ENCODE results near the gene PLCXD3.
A peak's percentile ranks its signal among the peaks of the same experiment; 100 is the strongest.
"Not testable (repeated sequence)": the region's sequence is repeated elsewhere in the genome, so short reads cannot be mapped to it uniquely, and the experiment has no call there.

The PLCXD3 gene

DNA sequence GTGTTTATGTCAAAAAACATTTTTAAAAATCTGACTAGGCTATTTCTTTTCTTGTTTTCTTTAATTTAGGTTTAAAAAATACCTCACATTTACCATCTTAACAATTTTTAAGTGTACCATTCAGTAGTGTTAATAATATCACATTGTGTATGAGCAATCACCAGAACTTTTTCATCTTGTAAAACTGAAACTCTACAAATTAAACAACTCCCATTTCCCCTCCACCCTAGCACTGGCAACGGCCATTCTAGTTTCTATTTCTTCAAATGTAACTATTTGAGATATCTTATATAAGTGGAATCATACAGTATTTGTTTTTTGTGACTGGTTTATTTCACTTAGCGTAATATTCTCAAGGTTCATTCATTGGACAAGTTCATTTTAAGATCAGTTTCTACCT lies 27.7 kb downstream of the PLCXD3 start:
- DNase-seq: no peak

DNA sequence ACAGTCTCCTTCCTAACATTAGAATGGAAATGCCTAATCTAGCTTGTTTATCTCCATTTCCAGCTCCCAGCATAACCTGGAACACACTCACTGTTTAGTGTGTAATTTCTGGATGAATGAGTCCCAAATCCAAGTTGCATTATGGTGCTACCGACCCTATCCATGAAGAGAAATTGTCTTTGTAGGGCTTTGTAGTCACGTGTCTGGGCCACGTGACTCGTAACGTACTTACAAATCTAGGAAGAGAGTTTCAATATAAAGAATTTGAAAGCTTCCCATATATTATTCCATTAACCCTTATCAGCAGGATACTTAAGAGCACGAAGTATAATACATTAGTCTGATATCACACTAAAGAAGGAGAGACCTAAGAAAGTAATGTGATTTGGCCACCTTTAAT lies 28.2 kb downstream of the PLCXD3 start:
- DNase-seq: no peak

GRCh38 chr5:41471571-41472208 lies 38.7 kb downstream of the PLCXD3 start:
- DNase-seq: not testable (repeated sequence)

- DNase-seq: no peak
Observed at GRCh38 chr5:41465493-41466171, 44.8 kb downstream of the PLCXD3 start.

DNA sequence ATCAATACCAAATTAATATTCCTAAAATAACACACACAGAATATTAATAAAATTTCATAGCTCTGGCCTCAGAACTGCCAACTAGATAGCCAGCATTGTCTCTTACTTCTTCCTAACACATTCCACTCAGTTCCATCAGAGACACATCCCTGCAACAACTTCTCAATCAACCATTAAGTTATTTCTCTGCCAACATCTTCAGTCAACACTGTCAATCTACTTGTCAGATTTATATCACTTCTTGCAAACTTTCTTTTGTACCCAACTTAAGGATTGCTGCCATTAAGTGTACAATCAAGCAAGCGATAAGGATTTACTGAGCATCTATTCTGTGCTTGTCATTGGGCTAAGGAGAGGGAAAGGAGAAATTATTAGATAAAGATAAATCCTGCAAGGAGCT lies 50.8 kb downstream of the PLCXD3 start:
- DNase-seq: no peak

GRCh38 chr5:41457094-41457493 lies 53.3 kb downstream of the PLCXD3 start:
- no peak for DNase-seq

DNA sequence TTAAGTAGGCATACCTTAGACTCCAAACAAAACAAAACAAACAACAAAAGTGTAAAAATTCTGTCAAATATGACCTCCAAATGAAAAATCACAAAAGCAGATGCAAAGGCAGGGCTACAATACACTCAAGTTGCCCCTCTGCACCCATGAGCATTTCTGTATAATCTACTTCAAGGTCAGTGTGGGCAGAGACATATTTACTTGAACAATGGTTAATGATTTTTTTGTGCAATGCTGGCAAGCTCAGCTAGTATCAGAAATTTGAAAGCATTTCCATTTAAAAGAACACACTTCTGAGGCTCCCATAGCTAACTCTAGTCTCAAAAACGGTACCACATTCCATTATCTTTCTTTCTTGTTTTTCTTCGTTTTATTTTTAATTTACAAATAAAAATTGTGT lies 57.9 kb downstream of the PLCXD3 start:
- no peak for DNase-seq

GRCh38 chr5:41447650-41448510 lies 62.5 kb downstream of the PLCXD3 start:
- DNase-seq: no peak

- no peak for DNase-seq
Observed at GRCh38 chr5:41445937-41446563, 64.4 kb downstream of the PLCXD3 start.

DNA sequence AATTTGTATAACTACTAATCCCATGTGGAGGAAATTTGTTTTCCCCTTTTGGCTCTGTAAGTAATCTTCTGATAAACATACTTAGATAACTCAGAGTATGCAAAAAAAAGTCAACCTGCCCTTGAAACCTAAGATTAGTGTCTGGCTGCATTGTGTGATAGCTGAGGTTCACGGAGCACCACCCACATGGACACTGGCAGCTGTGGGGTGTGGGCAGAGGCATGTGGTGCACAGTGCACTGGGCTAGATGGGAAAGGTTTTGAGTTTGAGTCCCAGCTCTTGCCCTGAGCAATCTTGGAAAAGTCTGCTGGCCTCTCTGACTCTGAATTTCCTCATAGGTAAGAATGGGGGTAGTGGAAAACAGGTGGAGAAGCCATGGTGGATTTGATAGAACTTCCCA lies 75.1 kb downstream of the PLCXD3 start:
- no peak for DNase-seq

DNA sequence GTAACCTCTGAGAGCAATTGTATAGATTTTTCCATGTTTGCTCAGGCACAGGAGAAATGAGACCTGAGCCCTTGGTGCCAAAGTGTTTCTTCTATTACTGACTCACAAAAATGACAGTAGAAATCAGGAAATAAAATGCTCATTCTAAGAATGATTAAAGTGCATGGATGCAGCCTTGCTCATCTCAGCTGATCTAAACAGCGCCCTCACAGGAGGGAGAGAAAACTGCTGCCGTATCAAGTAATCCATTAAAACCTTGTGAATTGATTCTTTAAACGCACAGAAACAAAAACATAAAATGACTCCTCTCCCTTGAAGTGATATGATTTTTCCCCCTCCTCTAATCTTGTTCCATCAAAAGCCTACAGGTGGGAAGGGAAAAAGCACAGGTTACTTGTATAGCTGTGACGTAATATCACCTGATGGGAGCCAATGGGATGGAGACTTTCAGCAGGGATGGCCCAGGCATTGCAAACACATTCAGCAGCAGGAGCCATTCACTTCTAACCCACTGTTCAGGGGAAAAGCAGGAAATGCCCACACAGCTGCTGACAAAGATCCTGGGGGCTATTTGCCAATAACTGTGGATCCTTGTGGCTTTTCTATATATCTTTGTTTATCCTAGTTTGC lies 76.7 kb downstream of the PLCXD3 start:
- DNase-seq: peak; percentile 14

DNA sequence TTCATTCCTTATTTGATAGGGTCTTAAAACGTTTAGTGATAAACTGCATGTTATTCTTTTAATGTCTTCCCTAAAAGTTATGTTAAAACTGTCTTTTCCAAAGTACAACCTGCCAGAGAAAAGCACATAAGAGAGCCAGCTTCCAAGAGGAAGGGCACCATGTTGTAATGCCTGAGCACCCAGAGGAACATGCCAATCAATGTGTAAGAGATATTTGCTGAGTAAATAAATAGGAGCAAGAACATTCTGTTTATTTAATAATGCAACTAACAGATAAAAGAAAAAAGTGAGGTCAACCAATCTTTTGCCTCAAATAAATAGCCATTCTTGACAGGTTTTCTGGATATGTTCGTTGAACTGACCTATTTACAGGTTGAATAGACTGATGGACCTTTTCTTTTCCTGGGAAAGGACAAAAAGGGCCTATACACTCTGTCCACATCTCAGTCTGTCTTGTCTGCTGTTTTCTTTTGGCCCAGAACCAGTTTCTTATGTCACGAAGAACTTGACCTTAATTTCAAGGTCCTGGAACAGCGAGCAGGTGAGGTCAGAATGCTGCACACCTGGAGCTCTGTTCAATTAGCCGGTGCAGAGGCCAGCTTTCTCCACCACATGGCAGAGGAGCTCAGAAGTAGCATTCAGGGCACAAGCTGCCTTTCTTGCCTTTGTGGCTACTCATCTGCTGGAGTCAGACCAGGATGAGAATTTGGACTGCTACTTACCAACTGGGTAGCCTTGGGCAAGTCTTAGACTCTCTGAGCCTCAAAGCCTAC lies 77.7 kb downstream of the PLCXD3 start:
- no peak for DNase-seq

DNA sequence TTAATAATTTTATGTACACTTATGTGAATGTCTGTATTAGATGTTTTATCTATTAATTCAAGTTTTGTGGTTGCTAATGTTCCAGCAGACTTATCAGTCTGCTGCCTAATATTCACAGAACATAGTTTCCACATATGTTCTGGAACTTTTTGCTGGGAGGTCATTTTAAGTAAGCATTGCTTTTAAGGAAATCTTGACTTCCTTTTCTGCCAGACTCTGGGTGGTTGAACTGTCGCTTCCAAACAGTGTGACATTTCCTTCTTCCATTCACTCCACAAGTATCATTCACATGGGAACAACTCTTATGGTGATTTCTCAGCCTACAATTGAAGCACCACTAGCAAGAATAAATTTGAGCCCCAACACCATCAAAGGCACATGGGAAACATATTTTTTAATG lies 82.9 kb downstream of the PLCXD3 start:
- DNase-seq: no peak

- no peak for DNase-seq
Observed at GRCh38 chr5:41425736-41426135, 84.7 kb downstream of the PLCXD3 start.

DNA sequence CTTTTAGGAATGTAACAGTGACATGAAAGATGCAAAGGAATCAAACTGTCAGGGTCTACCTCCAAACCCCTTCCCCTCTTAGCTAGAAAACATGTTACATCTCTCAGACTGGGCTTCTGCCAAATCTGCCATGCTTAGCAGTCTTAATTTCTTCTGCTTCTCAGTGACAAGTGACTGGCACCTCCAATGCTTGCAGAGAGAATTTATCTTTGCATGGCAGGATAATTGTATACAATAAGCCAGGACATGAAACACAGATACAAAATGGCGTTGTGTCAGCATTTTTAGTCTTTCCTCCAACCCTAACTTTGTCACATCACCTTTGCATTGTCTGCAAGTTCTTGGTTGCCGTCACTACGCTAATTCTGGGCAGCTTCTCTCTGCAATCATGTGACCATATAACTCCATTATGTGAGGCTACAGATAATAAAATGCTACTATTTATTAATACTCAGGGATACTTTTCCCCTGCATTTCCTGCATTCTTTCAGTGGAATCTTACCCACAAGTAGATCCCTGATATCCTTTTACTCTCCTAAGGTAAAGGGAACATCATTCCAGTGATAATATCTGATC lies 89.8 kb downstream of the PLCXD3 start:
- no peak for DNase-seq

DNA sequence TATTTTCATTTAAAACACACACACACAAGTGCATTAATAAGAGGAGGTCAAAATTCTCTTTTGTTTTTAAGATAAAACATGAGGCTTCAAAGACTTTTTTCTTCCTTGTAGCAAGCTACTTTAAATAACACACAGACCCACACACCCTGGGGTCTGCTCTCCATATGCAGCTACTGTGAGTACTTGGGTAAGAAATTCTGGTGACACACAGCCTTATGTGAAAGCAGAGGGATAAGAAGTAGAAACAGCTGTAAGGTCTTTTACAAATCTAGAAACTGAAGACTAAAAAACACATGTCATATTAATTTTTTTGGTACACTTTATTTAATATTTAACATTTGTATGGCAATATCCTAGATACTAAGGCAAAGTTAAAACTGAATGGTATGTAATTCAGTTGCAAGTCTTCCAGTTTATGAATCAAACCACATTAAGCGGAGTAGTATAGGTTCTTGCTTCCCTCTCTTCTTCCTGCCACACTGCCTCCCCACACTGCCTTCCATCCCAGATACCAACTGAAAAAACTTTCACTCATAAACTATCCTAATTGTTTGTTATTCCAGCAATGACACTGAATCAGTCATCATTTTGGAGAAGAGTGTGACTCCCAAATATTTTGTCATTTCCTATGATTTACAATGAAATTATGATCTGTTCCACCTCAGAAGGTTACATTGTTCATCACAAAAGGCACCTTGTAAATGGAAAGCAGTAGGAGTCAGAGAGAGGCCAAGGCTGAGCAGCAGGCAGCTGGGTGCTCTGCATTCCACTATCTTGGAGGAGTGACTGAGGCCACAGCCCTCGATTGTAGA lies 92.0 kb downstream of the PLCXD3 start:
- DNase-seq: no peak

DNA sequence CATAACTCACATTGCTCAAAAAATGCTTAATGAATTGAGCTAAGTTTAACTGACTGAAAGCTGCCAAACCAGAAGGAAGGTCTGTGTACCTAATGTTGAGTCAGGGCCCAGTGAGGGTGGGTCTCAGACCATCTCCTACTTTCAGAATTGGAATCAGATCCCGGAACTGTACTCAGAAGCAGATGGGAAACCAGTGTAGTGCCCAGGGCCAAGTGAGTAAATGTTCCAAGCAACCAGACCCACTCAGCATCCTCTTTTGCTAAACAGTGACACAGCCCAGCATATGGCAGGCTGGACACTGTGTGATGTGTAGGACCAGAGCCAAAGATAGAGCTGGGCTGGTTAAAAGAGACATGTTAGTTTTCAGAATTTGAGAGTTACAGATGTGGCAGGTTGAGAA lies 94.1 kb downstream of the PLCXD3 start:
- no peak for DNase-seq

DNA sequence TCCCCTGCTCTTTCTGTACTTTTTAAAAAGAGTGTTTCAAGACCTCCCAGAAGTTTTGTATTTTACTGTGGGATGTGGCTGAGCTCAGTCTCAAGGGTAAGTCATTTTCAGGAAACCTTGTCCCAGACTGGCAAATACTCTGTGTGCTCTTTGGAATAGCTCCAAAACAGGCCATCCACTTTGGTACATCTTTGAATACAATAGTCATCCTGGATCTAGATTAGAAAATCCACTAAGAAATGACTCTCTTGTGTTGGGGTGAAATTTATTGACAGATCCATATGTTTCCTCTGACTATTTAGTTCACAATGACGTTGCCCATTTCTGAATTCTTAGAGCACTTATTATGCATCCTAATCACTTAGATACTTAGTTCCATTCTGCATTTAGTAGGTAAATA lies 95.2 kb downstream of the PLCXD3 start:
- DNase-seq: no peak

DNA sequence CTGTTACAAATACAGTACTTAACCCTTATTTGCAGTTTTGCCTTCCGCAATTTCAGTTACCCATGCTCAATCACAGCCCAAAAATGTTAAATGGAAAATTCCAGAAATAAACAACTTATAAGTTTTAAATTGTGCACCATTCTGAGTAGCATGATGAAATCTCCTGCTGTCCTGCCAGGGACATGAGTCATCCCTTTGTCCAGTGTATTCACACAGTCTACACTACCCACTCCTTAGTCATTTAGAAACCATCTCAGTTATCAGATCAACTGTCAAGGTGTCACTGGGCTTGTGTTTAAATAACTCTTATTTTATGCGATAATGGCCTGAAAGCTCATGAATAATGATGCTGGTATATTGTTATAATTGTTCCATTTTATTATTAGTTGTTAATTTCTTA lies 95.8 kb downstream of the PLCXD3 start:
- DNase-seq: peak; percentile 76

GRCh38 chr5:41413074-41413473 lies 97.3 kb downstream of the PLCXD3 start:
- DNase-seq: no peak

DNA sequence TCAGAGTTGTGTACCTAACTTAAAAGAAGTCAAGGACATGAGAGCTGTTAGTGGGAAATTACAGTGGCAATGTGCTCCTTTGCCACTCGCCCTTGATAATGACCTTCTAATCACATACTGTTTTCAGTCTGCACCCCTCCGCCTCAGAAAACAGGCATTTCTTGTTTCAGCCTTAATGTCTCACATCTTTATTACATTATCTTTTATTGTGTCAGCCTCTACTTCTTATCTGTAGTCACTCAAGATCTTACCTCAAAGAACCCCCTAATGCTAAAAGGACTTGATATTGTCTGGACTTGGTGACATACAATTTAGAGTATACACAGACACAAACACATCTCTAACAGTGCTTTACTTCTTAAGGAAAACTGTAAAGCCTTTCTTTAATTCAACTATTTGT lies 97.9 kb downstream of the PLCXD3 start:
- DNase-seq: no peak

All from OCI-M1 (cell line).